ENCODE results near the gene GALNT6. TPM values are rescaled to one million over a fixed set of nuclear protein-coding genes. Genes with fewer than 3 reads are reported as not detected.

The GALNT6 gene
- total and polyA plus RNA-seq, 2 experiments from 2014 or later = 28.4 to 30.7 TPM

- no peaks in the 10 kb centered on the region for H3K4me1 ChIP-seq (ENCODE audit: insufficient read depth)
- H3K79me2 ChIP-seq = peaks cover 6% of the 10 kb centered on the region
- H3K27me3 ChIP-seq = no peaks in the 10 kb centered on the region
- no peaks in the 10 kb centered on the region for H4K20me1 ChIP-seq (ENCODE audit: insufficient read depth, poor library complexity, severe bottlenecking)
- H3K27ac ChIP-seq = no peak overlapping the region
- H3K4me2 ChIP-seq = no peak overlapping the region
- H3K9me2 ChIP-seq (replicated peaks; ENCODE audit: insufficient read depth) = no peaks in the 10 kb centered on the region
- no peak overlapping the region for H2AFZ ChIP-seq
- no peaks in the 10 kb centered on the region for H3K36me3 ChIP-seq (replicated peaks; ENCODE audit: insufficient read depth, low read depth)
- TF ChIP-seq CTCF (IDR thresholded peaks at IDR 0.05; ENCODE audit: poor library complexity) (no peak), EZH2 (IDR thresholded peaks at IDR 0.05; ENCODE audit: borderline replicate concordance) (no peak), EZH2phosphoT487 (IDR thresholded peaks at IDR 0.05; ENCODE audit: low read depth, severe bottlenecking, unreplicated experiment) (no peak)
- no peak for DNase-seq (ENCODE audit: low spot score)
- H3K9me3 ChIP-seq (ENCODE audit: low read depth) = no peaks in the 10 kb centered on the region
- 97% methylated on average over 1 of the region's 1 CpG for WGBS (ENCODE audit: low lambda C conversion rate, missing lambda C conversion rate)
- H3K4me3 ChIP-seq = no peak overlapping the region
Measured at GRCh38 chr12:51415931-51416330, 24.7 kb upstream of the GALNT6 start.

- no peaks in the 10 kb centered on the region for H3K9me3 ChIP-seq (ENCODE audit: low read depth)
- peaks cover 6% of the 10 kb centered on the region for H3K79me2 ChIP-seq
- H3K9me2 ChIP-seq (replicated peaks; ENCODE audit: insufficient read depth) = no peaks in the 10 kb centered on the region
- no peaks in the 10 kb centered on the region for H3K36me3 ChIP-seq (replicated peaks; ENCODE audit: insufficient read depth, low read depth)
- H2AFZ ChIP-seq = no peak overlapping the region
- H4K20me1 ChIP-seq (ENCODE audit: insufficient read depth, poor library complexity, severe bottlenecking) = no peaks in the 10 kb centered on the region
- H3K27ac ChIP-seq = no peak overlapping the region
- 76% methylated on average over 3 of the region's 3 CpGs for WGBS (ENCODE audit: low lambda C conversion rate, missing lambda C conversion rate)
- TF ChIP-seq EZH2 (IDR thresholded peaks at IDR 0.05; ENCODE audit: borderline replicate concordance) (no peak), EZH2phosphoT487 (IDR thresholded peaks at IDR 0.05; ENCODE audit: low read depth, severe bottlenecking, unreplicated experiment) (no peak), CTCF (IDR thresholded peaks at IDR 0.05; ENCODE audit: poor library complexity) (no peak)
- no peak for DNase-seq (ENCODE audit: low spot score)
- no peaks in the 10 kb centered on the region for H3K4me1 ChIP-seq (ENCODE audit: insufficient read depth)
- H3K27me3 ChIP-seq = no peaks in the 10 kb centered on the region
- no peak overlapping the region for H3K4me3 ChIP-seq
- H3K4me2 ChIP-seq = no peak overlapping the region
Measured at GRCh38 chr12:51413791-51414190, 22.6 kb upstream of the GALNT6 start.

DNA sequence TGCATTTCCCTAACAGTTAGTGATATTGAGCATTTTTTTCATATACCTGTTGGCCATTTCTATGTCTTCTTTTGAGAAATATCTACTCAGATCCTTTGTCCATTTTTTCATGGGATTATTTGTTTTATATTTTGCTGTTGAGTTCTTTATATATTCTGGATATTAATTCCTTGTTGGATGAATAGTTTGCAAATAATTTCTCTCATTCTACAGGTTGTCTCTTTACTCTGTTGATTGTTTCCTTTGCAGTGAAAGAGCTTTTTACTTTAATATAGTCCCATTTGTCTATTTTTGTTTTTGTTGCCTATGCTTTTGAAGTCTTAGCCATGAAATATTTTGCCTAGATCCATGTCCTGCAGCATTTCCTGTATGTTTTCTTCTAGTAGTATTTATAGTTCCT, 21.9 kb upstream of the GALNT6 start:
- no peak for TF ChIP-seq CTCF (IDR thresholded peaks at IDR 0.05; ENCODE audit: poor library complexity)
- no peak for TF ChIP-seq EZH2phosphoT487 (IDR thresholded peaks at IDR 0.05; ENCODE audit: low read depth, severe bottlenecking, unreplicated experiment)
- no peak for TF ChIP-seq EZH2 (IDR thresholded peaks at IDR 0.05; ENCODE audit: borderline replicate concordance)
- H3K4me1 ChIP-seq (ENCODE audit: insufficient read depth) = no peaks in the 10 kb centered on the region
- H3K9me3 ChIP-seq (ENCODE audit: low read depth) = no peaks in the 10 kb centered on the region
- no peak for DNase-seq (ENCODE audit: low spot score)
- no peak overlapping the region for H3K4me3 ChIP-seq
- H3K36me3 ChIP-seq (replicated peaks; ENCODE audit: insufficient read depth, low read depth) = no peaks in the 10 kb centered on the region
- no peak overlapping the region for H3K4me2 ChIP-seq
- H3K79me2 ChIP-seq = peaks cover 6% of the 10 kb centered on the region
- H3K27ac ChIP-seq = no peak overlapping the region
- no peaks in the 10 kb centered on the region for H3K9me2 ChIP-seq (replicated peaks; ENCODE audit: insufficient read depth)
- no peaks in the 10 kb centered on the region for H3K27me3 ChIP-seq
- H4K20me1 ChIP-seq (ENCODE audit: insufficient read depth, poor library complexity, severe bottlenecking) = no peaks in the 10 kb centered on the region
- H2AFZ ChIP-seq = no peak overlapping the region

GRCh38 chr12:51409846-51410245, 18.6 kb upstream of the GALNT6 start:
- Histone ChIP-seq H3K4me3 (no peak overlapping the region), H3K4me1 (ENCODE audit: insufficient read depth) (peaks cover 9% of the 10 kb centered on the region), H3K27me3 (no peaks in the 10 kb centered on the region), H3K9me3 (ENCODE audit: low read depth) (no peaks in the 10 kb centered on the region), H3K27ac (peak overlapping the region; percentile 21), H3K9me2 (replicated peaks; ENCODE audit: insufficient read depth) (no peaks in the 10 kb centered on the region), H2AFZ (no peak overlapping the region), H4K20me1 (ENCODE audit: insufficient read depth, poor library complexity, severe bottlenecking) (no peaks in the 10 kb centered on the region), H3K79me2 (peaks cover under 1% of the 10 kb centered on the region), H3K36me3 (replicated peaks; ENCODE audit: insufficient read depth, low read depth) (no peaks in the 10 kb centered on the region), H3K4me2 (peak overlapping the region; percentile 4)
- no peak for TF ChIP-seq EZH2phosphoT487 (IDR thresholded peaks at IDR 0.05; ENCODE audit: low read depth, severe bottlenecking, unreplicated experiment)
- TF ChIP-seq EZH2 (IDR thresholded peaks at IDR 0.05; ENCODE audit: borderline replicate concordance) = no peak
- no peak for TF ChIP-seq CTCF (IDR thresholded peaks at IDR 0.05; ENCODE audit: poor library complexity)
- 19% methylated on average over 8 of the region's 8 CpGs for WGBS (ENCODE audit: low lambda C conversion rate, missing lambda C conversion rate)
- DNase-seq (ENCODE audit: low spot score) = no peak

All from hepatocyte (in vitro differentiated cells).